AML-193 (cell line): ENCODE results near the gene YBX2.
A peak's percentile ranks its signal among the peaks of the same experiment; 100 is the strongest.

Experiments
- DNase-seq, 2 experiments: peaks; one replicate each; lab custom pipeline; 2025; lab: John Stamatoyannopoulos, UW

Gene YBX2

GRCh38 chr17:7262935-7263800 is 31.3 kb downstream of the YBX2 start:
- DNase-seq, result no peak

GRCh38 chr17:7262192-7262934 is 32.1 kb downstream of the YBX2 start, which contains the start of gene CLDN7:
TSS of gene CLDN7 (minus strand) at chr17:7262478. CDS start at chr17:7262043, 435 bp downstream.
- no peak for DNase-seq

- no peak for DNase-seq
These were observed 32.9 kb downstream of the YBX2 start for GRCh38 chr17:7261379-7262191.

GRCh38 chr17:7260651-7261378 is 33.6 kb downstream of the YBX2 start:
- DNase-seq, result no peak

GRCh38 chr17:7260151-7260550 is 34.3 kb downstream of the YBX2 start:
- no peak for DNase-seq

- DNase-seq, result no peak
These were observed 34.9 kb downstream of the YBX2 start for GRCh38 chr17:7259555-7259889.

GRCh38 chr17:7258731-7259554 is 35.5 kb downstream of the YBX2 start:
- peak in 1 of 2 experiments; percentile 21 for DNase-seq

GRCh38 chr17:7256766-7257456 is 37.5 kb downstream of the YBX2 start:
- DNase-seq, result no peak

- no peak for DNase-seq
These were observed 39.9 kb downstream of the YBX2 start for GRCh38 chr17:7254511-7254910.

GRCh38 chr17:7253082-7253481 is 41.4 kb downstream of the YBX2 start:
- DNase-seq, result no peak

- DNase-seq, result peak; percentile 45 to 57
These were observed 42.0 kb downstream of the YBX2 start, which contains the start of gene ELP5 for GRCh38 chr17:7252176-7253043. TSS of gene ELP5 (plus strand) at chr17:7252215. CDS start at chr17:7252551, 336 bp downstream.

GRCh38 chr17:7251661-7252175 is 42.7 kb downstream of the YBX2 start, which contains the start of gene CTDNEP1:
TSS of gene CTDNEP1 (minus strand) at chr17:7251734. CDS start at chr17:7251296, 438 bp downstream.
- DNase-seq, result peak; percentile 83 to 87

- DNase-seq, result no peak
These were observed 43.5 kb downstream of the YBX2 start for GRCh38 chr17:7250695-7251627.

- peak in 1 of 2 experiments; percentile 13 for DNase-seq
These were observed 44.6 kb downstream of the YBX2 start for GRCh38 chr17:7249830-7250229.

- DNase-seq, result no peak
These were observed 45.2 kb downstream of the YBX2 start for GRCh38 chr17:7249214-7249613.

GRCh38 chr17:7248796-7249195 is 45.6 kb downstream of the YBX2 start:
- no peak for DNase-seq

- no peak for DNase-seq
These were observed 47.7 kb downstream of the YBX2 start for GRCh38 chr17:7246779-7247178.
